CD4-positive, alpha-beta T cell (primary cell): ENCODE data around the gene DEPDC5. TPM values are rescaled to one million over a fixed set of nuclear protein-coding genes. Genes with fewer than 3 reads are reported as not detected.

Experiments used
- ATAC-seq: fragments of 200-7000 bp; cut with Tn5 transposase; one replicate; pipeline ENCODE4 v1.10.0; 2022; ENCODE audit warnings: mild to moderate bottlenecking; ENCODE audit not compliant: poor library complexity
- CTCF ChIA-PET: fragments of 350-600 bp; sonication (Branson Sonifier 250); formaldehyde crosslinking; loops from one replicate; lab custom pipeline; 2021; ENCODE audit warnings: antibody characterized with exemption, inconsistent platforms; lab: Charles Lee
- POLR2A ChIA-PET: fragments of 350-600 bp; sonication (Branson Sonifier 250); formaldehyde crosslinking; loops from one replicate; lab custom pipeline; 2021; ENCODE audit warnings: antibody characterized with exemption, inconsistent platforms; lab: Charles Lee
- DNase-seq, 14 experiments: peaks; one replicate each; pipeline ENCODE4 v3.0.0-alpha.2; 2013 to 2020; ENCODE audit warnings: mixed read lengths in 2 of 14
- H3K27ac ChIP-seq, 2 donors: one replicate each; pipeline versions ENCODE4 v1.5.1 to v1.7.0; 2013; ENCODE audit warnings: low read length in 2 of 2, low read depth in 1 of 2, mild to moderate bottlenecking in 1 of 2
- H3K27me3 ChIP-seq, 2 experiments: 1 replicate in 1 of 2; 2 replicates in 1 of 2; pipeline versions ENCODE4 v1.6.1 to v1.7.0; 2013; ENCODE audit warnings: low read length in 2 of 2, control low read depth in 1 of 2, mild to moderate bottlenecking in 1 of 2, moderate library complexity in 1 of 2; ENCODE audit not compliant: insufficient read depth in 2 of 2, control insufficient read depth in 1 of 2
- H3K36me3 ChIP-seq: one replicate; pipeline ENCODE4 v1.6.1; 2013; ENCODE audit warnings: low read length, control low read depth; ENCODE audit not compliant: insufficient read depth
- H3K4me1 ChIP-seq: one replicate; pipeline ENCODE4 v1.6.1; 2013; ENCODE audit warnings: low read length, control low read depth; ENCODE audit not compliant: insufficient read depth
- H3K4me3 ChIP-seq: one replicate; pipeline ENCODE4 v1.5.1; 2013; ENCODE audit warnings: mild to moderate bottlenecking, low read length, moderate library complexity
- H3K9me3 ChIP-seq, 2 experiments: 1 replicate in 1 of 2; 2 replicates in 1 of 2; pipeline versions ENCODE4 v1.6.1 to v1.7.0; 2013; ENCODE audit warnings: low read length in 2 of 2, mild to moderate bottlenecking in 2 of 2, control low read depth in 1 of 2, moderate library complexity in 1 of 2; ENCODE audit not compliant: control insufficient read depth in 1 of 2, insufficient read depth in 1 of 2
- H3K27ac Mint-ChIP-seq: one replicate; pipeline ENCODE4 v1.8.0; 2020; ENCODE audit warnings: mixed read lengths
- H3K27me3 Mint-ChIP-seq: one replicate; pipeline ENCODE4 v1.8.0; 2021; ENCODE audit warnings: mixed read lengths
- H3K36me3 Mint-ChIP-seq: one replicate; pipeline ENCODE4 v1.8.0; 2021; ENCODE audit warnings: low read depth, mixed read lengths
- H3K4me1 Mint-ChIP-seq: one replicate; pipeline ENCODE4 v1.8.0; 2021; ENCODE audit warnings: low read depth, mixed read lengths
- H3K4me3 Mint-ChIP-seq: one replicate; pipeline ENCODE4 v1.8.0; 2020; ENCODE audit warnings: mild to moderate bottlenecking, mixed read lengths
- H3K9me3 Mint-ChIP-seq: one replicate; pipeline ENCODE4 v1.8.0; 2020; ENCODE audit warnings: mixed read lengths
- intact Hi-C, 2 experiments: fragments of 100-400 bp; cut with DNase I in 1 of 2; cut with micrococcal nuclease in 1 of 2; formaldehyde crosslinking; loops; one replicate each; pipeline versions ENCODE4 v1.15.1 to v1.9.0; 2023 to 2025; cut with DNase I, micrococcal nuclease
- total RNA-seq, 174 experiments: library from RNA in 2 of 174; stranded (reverse) in 2 of 174; gene quantifications; one replicate each; pipeline ENCODE4 v1.2.3 and lab custom pipeline; 2021 to 2026
- TF ChIP-seq, protein P1 (sequence below): fragments of 200-600 bp; IDR thresholded peaks from one replicate; pipeline ENCODE4 v1.8.0; 2022; ENCODE audit warnings: antibody characterized with exemption, mild to moderate bottlenecking

Gene DEPDC5
- total RNA-seq, 2 experiments from 2014 or later, result 32.9 to 36.6 TPM

GRCh38 chr22:31874821-31875220 is 121.0 kb downstream of the DEPDC5 start:
- no peaks in the 10 kb centered on the region for H3K4me1 Mint-ChIP-seq
- no peak overlapping the region for H3K27ac ChIP-seq
- CTCF ChIA-PET, result interaction anchor here (1.4 kb wide), 1 partner anchor 96 kb away, joined by 4 read pairs; no protein-coding TSS in a partner anchor
- no peaks in the 10 kb centered on the region for H3K27me3 Mint-ChIP-seq
- peaks cover 82% of the 10 kb centered on the region for H3K36me3 Mint-ChIP-seq
- TF ChIP-seq, protein P1, sequence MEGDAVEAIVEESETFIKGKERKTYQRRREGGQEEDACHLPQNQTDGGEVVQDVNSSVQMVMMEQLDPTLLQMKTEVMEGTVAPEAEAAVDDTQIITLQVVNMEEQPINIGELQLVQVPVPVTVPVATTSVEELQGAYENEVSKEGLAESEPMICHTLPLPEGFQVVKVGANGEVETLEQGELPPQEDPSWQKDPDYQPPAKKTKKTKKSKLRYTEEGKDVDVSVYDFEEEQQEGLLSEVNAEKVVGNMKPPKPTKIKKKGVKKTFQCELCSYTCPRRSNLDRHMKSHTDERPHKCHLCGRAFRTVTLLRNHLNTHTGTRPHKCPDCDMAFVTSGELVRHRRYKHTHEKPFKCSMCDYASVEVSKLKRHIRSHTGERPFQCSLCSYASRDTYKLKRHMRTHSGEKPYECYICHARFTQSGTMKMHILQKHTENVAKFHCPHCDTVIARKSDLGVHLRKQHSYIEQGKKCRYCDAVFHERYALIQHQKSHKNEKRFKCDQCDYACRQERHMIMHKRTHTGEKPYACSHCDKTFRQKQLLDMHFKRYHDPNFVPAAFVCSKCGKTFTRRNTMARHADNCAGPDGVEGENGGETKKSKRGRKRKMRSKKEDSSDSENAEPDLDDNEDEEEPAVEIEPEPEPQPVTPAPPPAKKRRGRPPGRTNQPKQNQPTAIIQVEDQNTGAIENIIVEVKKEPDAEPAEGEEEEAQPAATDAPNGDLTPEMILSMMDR, result no peak
- no peaks in the 10 kb centered on the region for H3K9me3 ChIP-seq
- ATAC-seq, result no peak
- H3K27me3 ChIP-seq, result no peaks in the 10 kb centered on the region
- no peak overlapping the region for H3K4me3 ChIP-seq
- DNase-seq, result no peak
- intact Hi-C loops, result loop anchor here in 1 of 2 experiments (5.0 kb wide), 1 partner anchor 72 kb away; no protein-coding TSS in a partner anchor
- POLR2A ChIA-PET, result no interaction called here
- H3K36me3 ChIP-seq, result peaks cover 40% of the 10 kb centered on the region
- H3K27ac Mint-ChIP-seq, result no peak overlapping the region
- no peaks in the 10 kb centered on the region for H3K9me3 Mint-ChIP-seq
- no peaks in the 10 kb centered on the region for H3K4me1 ChIP-seq
- H3K4me3 Mint-ChIP-seq, result no peak overlapping the region

- H3K27me3 Mint-ChIP-seq, result no peaks in the 10 kb centered on the region
- H3K36me3 Mint-ChIP-seq, result peaks cover 81% of the 10 kb centered on the region
- H3K27ac Mint-ChIP-seq, result no peak overlapping the region
- no peaks in the 10 kb centered on the region for H3K9me3 Mint-ChIP-seq
- no peaks in the 10 kb centered on the region for H3K4me1 ChIP-seq
- ATAC-seq (no peak), DNase-seq (no peak)
- no peaks in the 10 kb centered on the region for H3K4me1 Mint-ChIP-seq
- ChIA-PET POLR2A (no interaction called here), CTCF (interaction anchor here (0.8 to 1.4 kb wide), 2 partner anchors 12 to 94 kb away, joined by 4 to 5 read pairs; no protein-coding TSS in a partner anchor)
- intact Hi-C loops, result no loop called here
- no peak overlapping the region for H3K27ac ChIP-seq
- H3K27me3 ChIP-seq, result no peaks in the 10 kb centered on the region
- H3K9me3 ChIP-seq, result no peaks in the 10 kb centered on the region
- TF ChIP-seq, protein P1, result no peak
- H3K4me3 ChIP-seq, result no peak overlapping the region
- H3K4me3 Mint-ChIP-seq, result no peak overlapping the region
- H3K36me3 ChIP-seq, result peaks cover 28% of the 10 kb centered on the region
Observed at GRCh38 chr22:31876156-31876920, 122.5 kb downstream of the DEPDC5 start.

DNA sequence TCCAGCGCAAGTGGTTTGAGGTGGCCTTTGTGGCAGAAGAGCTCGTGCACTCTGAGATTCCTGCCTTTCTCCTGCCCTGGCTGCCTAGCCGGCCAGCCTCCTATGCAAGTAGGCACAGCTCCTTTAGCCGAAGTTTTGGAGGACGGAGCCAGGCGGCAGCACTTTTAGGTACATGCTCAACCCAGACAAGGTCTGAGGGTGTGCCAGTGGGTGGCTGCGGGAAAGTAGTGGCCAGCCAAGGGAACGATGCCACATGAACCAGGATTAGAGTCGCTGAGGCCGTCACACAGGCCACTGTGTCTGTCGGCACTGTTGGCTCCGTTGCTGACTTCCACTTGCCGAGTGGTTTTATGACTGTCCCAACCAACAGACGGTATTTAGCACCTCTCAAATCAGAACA is 125.8 kb downstream of the DEPDC5 start:
- DNase-seq (no peak), ATAC-seq (no peak)
- Histone ChIP-seq H3K4me3 (no peak overlapping the region), H3K27me3 (no peaks in the 10 kb centered on the region), H3K36me3 (peaks cover 37% of the 10 kb centered on the region), H3K9me3 (no peaks in the 10 kb centered on the region), H3K27ac (no peak overlapping the region), H3K4me1 (no peaks in the 10 kb centered on the region)
- Mint-ChIP-seq H3K27me3 (no peaks in the 10 kb centered on the region), H3K36me3 (peaks cover 84% of the 10 kb centered on the region), H3K4me3 (no peak overlapping the region), H3K4me1 (no peaks in the 10 kb centered on the region), H3K27ac (no peak overlapping the region), H3K9me3 (no peaks in the 10 kb centered on the region)
- ChIA-PET POLR2A (no interaction called here), CTCF (no interaction called here)
- TF ChIP-seq, protein P1, result no peak
- intact Hi-C loops, result no loop called here
